ENCODE data around the gene MEDAG. TPM values are rescaled to one million over a fixed set of nuclear protein-coding genes. Genes with fewer than 3 reads are reported as not detected.

MEDAG gene
- total RNA-seq, 1 experiment from 2014 or later = 0.67 TPM

Other genes with a start within 250 kb of the MEDAG start
- 2.1 TPM for gene ALOX5AP, start 170.7 kb upstream of the MEDAG start, total RNA-seq (2021; ENCODE audit: unreplicated experiment)
- gene TEX26, start 26.4 kb downstream of the MEDAG start, total RNA-seq (2021; ENCODE audit: unreplicated experiment) = not detected

All from Panc1 (cell line).